Activated naive CD8-positive, alpha-beta T cell treated with anti-CD3 and anti-CD28 coated beads, Interleukin-2, amount 10 ng/mL, durations not matched to agents 7 days and 5 days (primary cell): ENCODE data around the gene CRAMP1. TPM values are rescaled to one million over a fixed set of nuclear protein-coding genes. Genes with fewer than 3 reads are reported as not detected.

Experiments used
- ATAC-seq: fragments of 150-1000 bp; cut with Tn5 transposase; one replicate; pipeline ENCODE4 v1.10.0; 2021; ENCODE audit warnings: low read depth, moderate library complexity
- POLR2A ChIA-PET: fragments of 350-600 bp; sonication (Branson Sonifier 250); formaldehyde crosslinking; loops from one replicate; lab custom pipeline; 2021; ENCODE audit warnings: antibody characterized with exemption; lab: Charles Lee
- DNase-seq: peaks from one replicate; pipeline ENCODE4 v3.0.0; 2021
- H3K27ac Mint-ChIP-seq: one replicate; pipeline ENCODE4 v1.8.0; 2022; ENCODE audit warnings: mild to moderate bottlenecking, mixed read lengths
- H3K27me3 Mint-ChIP-seq: one replicate; pipeline ENCODE4 v1.8.0; 2022; ENCODE audit warnings: mild to moderate bottlenecking, moderate library complexity, mixed read lengths
- H3K36me3 Mint-ChIP-seq: one replicate; pipeline ENCODE4 v1.8.0; 2021; ENCODE audit warnings: mild to moderate bottlenecking, mixed read lengths
- H3K4me1 Mint-ChIP-seq: one replicate; pipeline ENCODE4 v1.8.0; 2021; ENCODE audit warnings: mixed read lengths
- H3K4me3 Mint-ChIP-seq: one replicate; pipeline ENCODE4 v1.8.0; 2022; ENCODE audit warnings: mild to moderate bottlenecking, moderate library complexity, mixed read lengths
- H3K9me3 Mint-ChIP-seq: one replicate; pipeline ENCODE4 v1.8.0; 2021; ENCODE audit warnings: mixed read lengths
- total RNA-seq, 2 experiments: library from RNA; stranded (reverse); gene quantifications; one replicate each; pipeline ENCODE4 v1.2.3, GENCODE V29; 2021

CRAMP1 gene
- 10 to 100 TPM; 25.2 to 27.8 TPM for total RNA-seq

- Mint-ChIP-seq H3K9me3 (no peaks in the 10 kb centered on the region), H3K36me3 (peaks cover 12% of the 10 kb centered on the region), H3K4me3 (peak within 1 kb of the TSS; percentile 88), H3K27ac (peak within 1 kb of the TSS; percentile 96), H3K27me3 (no peaks in the 10 kb centered on the region), H3K4me1 (peaks cover 17% of the 10 kb centered on the region)
- DNase-seq (no peak), ATAC-seq (no peak)
- POLR2A ChIA-PET, result interaction anchor here (0.6 to 3.2 kb wide), 14 partner anchors 10 to 303 kb away, joined by 3 to 16 read pairs (median 4); partner anchors contain the start of genes JPT2, MAPK8IP3, TMEM204 and UBE2I
These were observed at the start of gene CRAMP1 for GRCh38 chr16:1612320-1613111. Gene CRAMP1 (plus strand): TSS chr16:1612360. CDS start chr16:1614640, 2,280 bp downstream.

- no peaks in the 10 kb centered on the region for H3K9me3 Mint-ChIP-seq
- H3K27ac Mint-ChIP-seq, result no peak overlapping the region
- peaks cover 15% of the 10 kb centered on the region for H3K4me1 Mint-ChIP-seq
- H3K36me3 Mint-ChIP-seq, result peaks cover 3% of the 10 kb centered on the region
- DNase-seq (no peak), ATAC-seq (no peak)
- H3K27me3 Mint-ChIP-seq, result no peaks in the 10 kb centered on the region
- POLR2A ChIA-PET, result no interaction called here
- no peak overlapping the region for H3K4me3 Mint-ChIP-seq
These were observed 48.4 kb upstream of the CRAMP1 start for GRCh38 chr16:1563786-1564185.

GRCh38 chr16:1564325-1564724 is 47.8 kb upstream of the CRAMP1 start:
- DNase-seq (no peak), ATAC-seq (no peak)
- Mint-ChIP-seq H3K4me1 (peaks cover 10% of the 10 kb centered on the region), H3K36me3 (peaks cover 3% of the 10 kb centered on the region), H3K9me3 (no peaks in the 10 kb centered on the region), H3K27me3 (no peaks in the 10 kb centered on the region), H3K4me3 (no peak overlapping the region), H3K27ac (no peak overlapping the region)
- POLR2A ChIA-PET, result no interaction called here

- Mint-ChIP-seq H3K27me3 (no peaks in the 10 kb centered on the region), H3K36me3 (no peaks in the 10 kb centered on the region), H3K4me3 (no peak overlapping the region), H3K9me3 (no peaks in the 10 kb centered on the region), H3K27ac (no peak overlapping the region), H3K4me1 (peaks cover 4% of the 10 kb centered on the region)
- DNase-seq (no peak), ATAC-seq (no peak)
- POLR2A ChIA-PET, result no interaction called here
These were observed 46.9 kb upstream of the CRAMP1 start for GRCh38 chr16:1565083-1565805.

GRCh38 chr16:1567988-1568387 is 44.2 kb upstream of the CRAMP1 start:
- POLR2A ChIA-PET, result no interaction called here
- H3K9me3 Mint-ChIP-seq, result no peaks in the 10 kb centered on the region
- H3K27ac Mint-ChIP-seq, result no peak overlapping the region
- H3K36me3 Mint-ChIP-seq, result no peaks in the 10 kb centered on the region
- ATAC-seq (no peak), DNase-seq (no peak)
- no peaks in the 10 kb centered on the region for H3K27me3 Mint-ChIP-seq
- no peak overlapping the region for H3K4me3 Mint-ChIP-seq
- peaks cover under 1% of the 10 kb centered on the region for H3K4me1 Mint-ChIP-seq

- no peak overlapping the region for H3K27ac Mint-ChIP-seq
- H3K27me3 Mint-ChIP-seq, result no peaks in the 10 kb centered on the region
- H3K4me1 Mint-ChIP-seq, result peaks cover 2% of the 10 kb centered on the region
- no peak for DNase-seq
- H3K9me3 Mint-ChIP-seq, result no peaks in the 10 kb centered on the region
- POLR2A ChIA-PET, result no interaction called here
- no peak for ATAC-seq
- H3K4me3 Mint-ChIP-seq, result no peak overlapping the region
- H3K36me3 Mint-ChIP-seq, result no peaks in the 10 kb centered on the region
These were observed 41.0 kb upstream of the CRAMP1 start for GRCh38 chr16:1571012-1571671.

- ATAC-seq (no peak), DNase-seq (no peak)
- Mint-ChIP-seq H3K36me3 (no peaks in the 10 kb centered on the region), H3K9me3 (no peaks in the 10 kb centered on the region), H3K4me1 (peaks cover 2% of the 10 kb centered on the region), H3K27ac (no peak overlapping the region), H3K4me3 (no peak overlapping the region), H3K27me3 (no peaks in the 10 kb centered on the region)
- POLR2A ChIA-PET, result no interaction called here
These were observed 39.5 kb upstream of the CRAMP1 start for GRCh38 chr16:1572673-1573072.

GRCh38 chr16:1573301-1573700 is 38.9 kb upstream of the CRAMP1 start:
- Mint-ChIP-seq H3K4me1 (peaks cover 2% of the 10 kb centered on the region), H3K27me3 (no peaks in the 10 kb centered on the region), H3K36me3 (no peaks in the 10 kb centered on the region), H3K9me3 (no peaks in the 10 kb centered on the region), H3K4me3 (no peak overlapping the region), H3K27ac (no peak overlapping the region)
- no peak for DNase-seq
- POLR2A ChIA-PET, result interaction anchor here (0.6 to 1.2 kb wide), 2 partner anchors 96 to 113 kb away, joined by 3 read pairs; no protein-coding TSS in a partner anchor
- no peak for ATAC-seq

GRCh38 chr16:1575578-1575977 is 36.6 kb upstream of the CRAMP1 start:
- H3K9me3 Mint-ChIP-seq, result no peaks in the 10 kb centered on the region
- H3K27me3 Mint-ChIP-seq, result no peaks in the 10 kb centered on the region
- H3K4me3 Mint-ChIP-seq, result no peak overlapping the region
- no peak overlapping the region for H3K27ac Mint-ChIP-seq
- ATAC-seq (no peak), DNase-seq (no peak)
- no peaks in the 10 kb centered on the region for H3K36me3 Mint-ChIP-seq
- POLR2A ChIA-PET, result interaction anchor here (0.5 to 1.0 kb wide), 2 partner anchors 36 to 130 kb away, joined by 3 to 7 read pairs; partner anchors contain the start of genes CRAMP1 and IFT140
- H3K4me1 Mint-ChIP-seq, result peaks cover 4% of the 10 kb centered on the region

- Mint-ChIP-seq H3K27me3 (no peaks in the 10 kb centered on the region), H3K4me1 (peaks cover 6% of the 10 kb centered on the region), H3K9me3 (no peaks in the 10 kb centered on the region), H3K4me3 (no peak overlapping the region), H3K27ac (no peak overlapping the region), H3K36me3 (peaks cover 2% of the 10 kb centered on the region)
- peak; percentile 68 for ATAC-seq
- DNase-seq, result no peak
- POLR2A ChIA-PET, result no interaction called here
These were observed 32.9 kb upstream of the CRAMP1 start for GRCh38 chr16:1579214-1579613.

GRCh38 chr16:1580256-1580655 is 31.9 kb upstream of the CRAMP1 start:
- H3K27ac Mint-ChIP-seq, result no peak overlapping the region
- no peaks in the 10 kb centered on the region for H3K27me3 Mint-ChIP-seq
- H3K9me3 Mint-ChIP-seq, result no peaks in the 10 kb centered on the region
- H3K4me1 Mint-ChIP-seq, result peaks cover 9% of the 10 kb centered on the region
- POLR2A ChIA-PET, result no interaction called here
- no peak overlapping the region for H3K4me3 Mint-ChIP-seq
- peaks cover 2% of the 10 kb centered on the region for H3K36me3 Mint-ChIP-seq
- no peak for ATAC-seq
- DNase-seq, result no peak

- Mint-ChIP-seq H3K4me1 (peaks cover 6% of the 10 kb centered on the region), H3K9me3 (no peaks in the 10 kb centered on the region), H3K27ac (no peak overlapping the region), H3K27me3 (no peaks in the 10 kb centered on the region), H3K4me3 (no peak overlapping the region), H3K36me3 (peaks cover 2% of the 10 kb centered on the region)
- POLR2A ChIA-PET, result no interaction called here
- ATAC-seq (no peak), DNase-seq (no peak)
These were observed 31.2 kb upstream of the CRAMP1 start for GRCh38 chr16:1580956-1581355.

GRCh38 chr16:1581804-1582203 is 30.4 kb upstream of the CRAMP1 start:
- POLR2A ChIA-PET, result no interaction called here

More at GRCh38 chr16:1581804-1582203, 30.4 kb upstream of the CRAMP1 start:
- Mint-ChIP-seq H3K27me3 (no peaks in the 10 kb centered on the region), H3K36me3 (peaks cover 2% of the 10 kb centered on the region), H3K4me1 (peaks cover 6% of the 10 kb centered on the region), H3K4me3 (no peak overlapping the region), H3K9me3 (no peaks in the 10 kb centered on the region), H3K27ac (no peak overlapping the region)
- ATAC-seq (no peak), DNase-seq (no peak)
